ENCODE measurements around the gene PRICKLE2.
"Not testable (repeated sequence)": the region's sequence is repeated elsewhere in the genome, so short reads cannot be mapped to it uniquely, and the experiment has no call there.

The PRICKLE2 gene

DNA sequence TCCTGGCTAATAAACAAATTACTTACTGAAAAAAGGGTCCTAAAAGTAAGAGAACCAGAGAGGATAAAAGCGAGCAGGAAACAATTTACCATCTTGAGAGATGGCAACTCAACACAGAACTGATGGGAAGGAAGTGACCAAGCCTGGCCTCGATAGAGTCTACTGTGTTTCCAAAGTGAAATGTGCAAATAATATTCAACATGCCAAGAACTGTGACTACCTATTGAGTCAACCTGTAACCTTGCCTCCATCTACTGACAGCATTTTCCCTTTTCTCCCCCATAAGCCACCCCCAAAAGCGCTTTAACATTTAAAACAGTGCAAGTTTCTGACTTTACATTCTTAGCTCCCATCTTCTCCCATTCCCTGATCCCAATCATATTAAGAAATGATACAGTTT lies 126.6 kb downstream of the PRICKLE2 start:
- no peak for DNase-seq (ENCODE audit: low read depth)
- H3K4me3 ChIP-seq (ENCODE audit: low read depth, low read length): no peak overlapping the region
- no peak for TF ChIP-seq CTCF (IDR thresholded peaks at IDR 0.05; ENCODE audit: control insufficient read depth, extremely low read depth, insufficient read depth)

DNA sequence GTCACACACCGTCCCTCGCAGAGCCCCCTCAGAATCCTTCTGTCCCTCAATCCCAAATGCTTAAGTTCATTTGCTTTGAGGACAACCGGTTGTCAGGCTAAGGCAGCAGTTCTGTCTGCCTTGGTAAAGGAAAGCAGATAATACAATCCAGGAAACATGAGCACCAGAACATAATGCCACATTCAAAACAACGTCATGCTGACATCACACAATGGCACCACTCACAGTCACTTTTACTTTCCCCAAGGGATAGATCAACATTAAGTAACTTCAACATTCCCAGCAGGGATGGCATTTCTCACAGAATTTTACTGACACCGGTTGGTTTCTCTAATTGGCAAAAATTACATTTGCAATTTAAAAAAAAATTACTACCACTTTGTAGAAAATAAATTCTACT lies 127.3 kb downstream of the PRICKLE2 start:
- no peak for TF ChIP-seq CTCF (IDR thresholded peaks at IDR 0.05; ENCODE audit: control insufficient read depth, extremely low read depth, insufficient read depth)
- no peak overlapping the region for H3K4me3 ChIP-seq (ENCODE audit: low read depth, low read length)
- no peak for DNase-seq (ENCODE audit: low read depth)

DNA sequence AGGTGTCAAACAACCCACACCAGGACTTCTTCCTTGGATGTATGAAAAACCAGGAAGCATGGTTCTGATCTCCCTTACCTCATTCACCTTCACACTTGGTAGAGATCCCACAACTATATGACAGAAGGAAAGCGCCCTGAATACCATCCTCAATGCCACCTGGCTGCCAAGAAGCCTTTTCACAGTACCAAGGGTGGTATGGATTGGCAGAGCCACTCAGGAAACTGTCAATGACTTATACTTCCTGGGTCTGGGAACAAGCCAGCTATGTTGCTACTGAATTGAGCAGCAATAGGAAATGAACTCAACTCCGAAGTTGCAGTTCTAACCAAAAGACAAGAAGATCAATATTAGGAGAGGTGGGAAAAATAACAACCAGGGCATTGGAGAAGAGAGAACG lies 129.5 kb downstream of the PRICKLE2 start:
- H3K4me3 ChIP-seq (ENCODE audit: low read depth, low read length): no peak overlapping the region
- TF ChIP-seq CTCF (IDR thresholded peaks at IDR 0.05; ENCODE audit: control insufficient read depth, extremely low read depth, insufficient read depth): no peak
- no peak for DNase-seq (ENCODE audit: low read depth)

- DNase-seq (ENCODE audit: low read depth): no peak
- no peak for TF ChIP-seq CTCF (IDR thresholded peaks at IDR 0.05; ENCODE audit: control insufficient read depth, extremely low read depth, insufficient read depth)
- no peak overlapping the region for H3K4me3 ChIP-seq (ENCODE audit: low read depth, low read length)
Measured at GRCh38 chr3:64094713-64095079, 130.6 kb downstream of the PRICKLE2 start.

- DNase-seq (ENCODE audit: low read depth): no peak
- no peak overlapping the region for H3K4me3 ChIP-seq (ENCODE audit: low read depth, low read length)
- TF ChIP-seq CTCF (IDR thresholded peaks at IDR 0.05; ENCODE audit: control insufficient read depth, extremely low read depth, insufficient read depth): no peak
Measured at GRCh38 chr3:64093825-64094712, 131.2 kb downstream of the PRICKLE2 start.

- no peak overlapping the region for H3K4me3 ChIP-seq (ENCODE audit: low read depth, low read length)
- no peak for DNase-seq (ENCODE audit: low read depth)
- TF ChIP-seq CTCF (IDR thresholded peaks at IDR 0.05; ENCODE audit: control insufficient read depth, extremely low read depth, insufficient read depth): no peak
Measured at GRCh38 chr3:64093211-64093610, 132.1 kb downstream of the PRICKLE2 start.

DNA sequence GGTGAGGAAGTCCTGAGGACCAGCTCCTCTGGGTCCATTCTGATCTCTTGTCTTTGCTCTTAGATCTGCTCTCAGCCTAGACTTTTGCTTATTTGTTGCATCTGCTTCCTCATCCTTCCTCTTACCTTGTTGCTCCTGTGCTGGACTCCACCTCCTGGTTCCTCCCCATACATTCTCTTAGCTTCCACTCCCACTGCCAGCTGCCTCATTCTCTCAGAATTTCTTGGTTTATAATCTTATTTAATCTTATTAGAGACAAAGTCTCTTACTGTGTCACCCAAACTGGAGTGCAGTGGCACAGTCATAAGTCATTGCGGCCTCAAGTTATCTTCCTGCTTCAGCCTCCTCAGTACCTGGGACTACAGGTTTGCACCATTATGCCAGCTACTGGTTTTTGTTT lies 133.8 kb downstream of the PRICKLE2 start:
- no peak for TF ChIP-seq CTCF (IDR thresholded peaks at IDR 0.05; ENCODE audit: control insufficient read depth, extremely low read depth, insufficient read depth)
- no peak overlapping the region for H3K4me3 ChIP-seq (ENCODE audit: low read depth, low read length)
- DNase-seq (ENCODE audit: low read depth): no peak

- not testable (repeated sequence) for DNase-seq (ENCODE audit: low read depth); H3K4me3 ChIP-seq (ENCODE audit: low read depth, low read length)
Measured at GRCh38 chr3:64089386-64089785, 135.9 kb downstream of the PRICKLE2 start.

Measured in LNCaP clone FGC (cell line).